Endothelial cell of umbilical vein (primary cell): ENCODE results near the gene GSC2. TPM values are rescaled to one million over a fixed set of nuclear protein-coding genes. Genes with fewer than 3 reads are reported as not detected.

Experiments used
- BruUV-seq: library from RNA; stranded (reverse); fragments of 400-500 nt; replicated peaks from 2 replicates; lab custom pipeline; 2021; lab: Mats Ljungman, UMichigan
- CTCF ChIA-PET: fragments of 300-600, 350-600 bp; sonication (Branson Sonifier 250); formaldehyde crosslinking; loops from one replicate; lab custom pipeline; 2021; ENCODE audit warnings: antibody characterized with exemption, inconsistent platforms; lab: Charles Lee
- POLR2A ChIA-PET: fragments of 300-600, 350-600 bp; sonication (Branson Sonifier 250); formaldehyde crosslinking; loops from one replicate; lab custom pipeline; 2021; ENCODE audit warnings: antibody characterized with exemption, inconsistent platforms; lab: Charles Lee
- DNase-seq: peaks from one replicate; pipeline ENCODE4 v3.0.0-alpha.2; 2011; ENCODE audit warnings: low read depth, low spot score
- FAIRE-seq: peaks from 2 replicates; lab custom pipeline; 2011; peaks lifted over from hg19 to GRCh38; lab: Jason Lieb, UNC
- H2AFZ ChIP-seq: 2 replicates; pipeline ENCODE4 v1.6.0; 2012; ENCODE audit warnings: low read depth, low read length, control low read depth, inconsistent platforms
- H3K27ac ChIP-seq: 2 replicates; pipeline ENCODE4 v1.5.1; 2011; ENCODE audit warnings: low read depth, mild to moderate bottlenecking, control low read depth, low read length, moderate library complexity; ENCODE audit not compliant: insufficient read depth
- H3K27me3 ChIP-seq, 2 experiments: 2 replicates each; pipeline versions ENCODE4 v1.6.0 to v1.6.1; 2011; ENCODE audit warnings: low read length in 2 of 2, mixed read lengths in 1 of 2; ENCODE audit not compliant: control insufficient read depth in 2 of 2, insufficient read depth in 2 of 2
- H3K36me3 ChIP-seq, 2 experiments: 2 replicates in 1 of 2; 3 replicates in 1 of 2; pipeline ENCODE4 v1.5.1; 2011; ENCODE audit warnings: low read length in 2 of 2, mild to moderate bottlenecking in 1 of 2, moderate library complexity in 1 of 2; ENCODE audit not compliant: control insufficient read depth in 2 of 2, insufficient read depth in 2 of 2; ENCODE audit errors: extremely low read depth in 1 of 2
- H3K4me1 ChIP-seq: 3 replicates; pipeline ENCODE4 v1.5.1; 2011; ENCODE audit warnings: mild to moderate bottlenecking, low read length; ENCODE audit not compliant: control insufficient read depth, insufficient read depth; ENCODE audit errors: extremely low read depth
- H3K4me2 ChIP-seq: 2 replicates; pipeline ENCODE4 v1.6.1; 2011; ENCODE audit warnings: low read length, control low read depth, mixed read lengths; ENCODE audit not compliant: insufficient read depth
- H3K4me3 ChIP-seq, 3 experiments: fragments of 200-600 bp in 1 of 3; sonication (generic), shearing (Covaris generic) in 1 of 3; replicated peaks in 1 of 3; 2 replicates each; pipeline ENCODE4 v1.5.1; 2011 to 2016; ENCODE audit warnings: control low read depth in 3 of 3, low read length in 3 of 3, mild to moderate bottlenecking in 2 of 3, inconsistent platforms in 1 of 3, low read depth in 1 of 3, moderate library complexity in 1 of 3; ENCODE audit not compliant: insufficient read depth in 1 of 3
- H3K79me2 ChIP-seq: 2 replicates; pipeline ENCODE4 v1.6.0; 2012; ENCODE audit warnings: low read length, inconsistent platforms; ENCODE audit not compliant: control insufficient read depth, insufficient read depth
- H3K9ac ChIP-seq: replicated peaks from 2 replicates; pipeline ENCODE3; 2011; ENCODE audit warnings: low read length, control low read depth; ENCODE audit not compliant: insufficient read depth; ENCODE audit errors: extremely low read depth
- H3K9me1 ChIP-seq: replicated peaks from 3 replicates; pipeline ENCODE4 v1.6.0; 2011; ENCODE audit warnings: mild to moderate bottlenecking, low read length; ENCODE audit not compliant: control insufficient read depth, insufficient read depth; ENCODE audit errors: extremely low read depth
- H3K9me3 ChIP-seq: replicated peaks from 2 replicates; pipeline ENCODE4 v1.5.1; 2012; ENCODE audit warnings: low read length, inconsistent platforms; ENCODE audit not compliant: control insufficient read depth, insufficient read depth
- H4K20me1 ChIP-seq: replicated peaks from 2 replicates; pipeline ENCODE3; 2011; ENCODE audit warnings: mild to moderate bottlenecking, low read length; ENCODE audit not compliant: control insufficient read depth, insufficient read depth; ENCODE audit errors: extremely low read depth
- EZH2 ChIP-seq: IDR thresholded peaks from 2 replicates; pipeline ENCODE4 v1.6.1; 2012; ENCODE audit warnings: borderline replicate concordance, low read depth, mild to moderate bottlenecking, moderate library complexity, low read length, inconsistent platforms; ENCODE audit not compliant: severe bottlenecking
- FOS ChIP-seq: IDR thresholded peaks from 2 replicates; pipeline ENCODE4 v1.6.1; 2011; ENCODE audit warnings: mild to moderate bottlenecking, low read length, moderate library complexity, borderline replicate concordance; ENCODE audit not compliant: insufficient read depth
- GATA2 ChIP-seq: IDR thresholded peaks from 2 replicates; pipeline ENCODE4 v1.7.0; 2011; ENCODE audit warnings: low read depth, mild to moderate bottlenecking, moderate library complexity, mixed read lengths, low read length; ENCODE audit not compliant: insufficient read length, insufficient read depth
- JUN ChIP-seq: IDR thresholded peaks from 2 replicates; pipeline ENCODE4 v1.6.1; 2011; ENCODE audit warnings: borderline replicate concordance, low read depth; ENCODE audit not compliant: insufficient read length, insufficient read depth
- MYC ChIP-seq: IDR thresholded peaks from one replicate; pipeline ENCODE4 v1.6.1; 2011; ENCODE audit warnings: mild to moderate bottlenecking, low read depth, low read length
- POLR2A ChIP-seq: IDR thresholded peaks from 2 replicates; pipeline ENCODE4 v1.6.1; 2012; ENCODE audit warnings: low read depth, mild to moderate bottlenecking, control low read depth, low read length
- POLR2AphosphoS5 ChIP-seq: IDR thresholded peaks from 2 replicates; pipeline ENCODE4 v1.6.1; 2012; ENCODE audit warnings: low read depth, mild to moderate bottlenecking, control low read depth, low read length, moderate library complexity; ENCODE audit not compliant: insufficient read depth
- dilution Hi-C: fragments of 300-500 bp; cut with MboI; formaldehyde crosslinking; loops from one replicate; pipeline ENCODE4 v1.15.0; 2019; ENCODE audit warnings: low sequenced_read_pairs; ENCODE audit not compliant: extremely low pct_ligation_motif_present
- intact Hi-C: fragments of 100-400 bp; cut with micrococcal nuclease; formaldehyde crosslinking; loops from one replicate; pipeline ENCODE4 v1.10.0; 2022
- polyA plus RNA-seq, 4 experiments: library from polyadenylated mRNA; depleted of rRNA in 3 of 4; stranded (reverse) in 3 of 4; unstranded in 1 of 4; fragments of >200 nt; gene quantifications; 2 replicates each; pipeline versions ENCODE4 v1.2.1 to v1.2.3, GENCODE V29; 2011 to 2012; ENCODE audit warnings: missing spikeins in 1 of 4
- total RNA-seq: library from RNA; stranded (reverse); gene quantifications from 2 replicates; pipeline ENCODE4 v1.2.3, GENCODE V29; 2021
- TF ChIP-seq, protein P1 (sequence below), 2 donors: IDR thresholded peaks; 1 replicate in 1 of 2; 2 replicates in 1 of 2; pipeline ENCODE4 v1.5.1; 2011; ENCODE audit warnings: low read length in 2 of 2, mild to moderate bottlenecking in 2 of 2, moderate library complexity in 2 of 2, control low read depth in 1 of 2, inconsistent platforms in 1 of 2, low read depth in 1 of 2; ENCODE audit not compliant: insufficient read depth in 1 of 2; ENCODE audit errors: extremely low read depth in 1 of 2
- TF ChIP-seq, protein P2 (sequence below): IDR thresholded peaks from 2 replicates; pipeline ENCODE4 v1.6.1; 2011; ENCODE audit not compliant: insufficient read depth, insufficient read length

Gene GSC2
- total and polyA plus RNA-seq, 2 donors (not counting 3 experiments of a cell fraction or from before 2014, with no cell fraction given), result not detected

DNA sequence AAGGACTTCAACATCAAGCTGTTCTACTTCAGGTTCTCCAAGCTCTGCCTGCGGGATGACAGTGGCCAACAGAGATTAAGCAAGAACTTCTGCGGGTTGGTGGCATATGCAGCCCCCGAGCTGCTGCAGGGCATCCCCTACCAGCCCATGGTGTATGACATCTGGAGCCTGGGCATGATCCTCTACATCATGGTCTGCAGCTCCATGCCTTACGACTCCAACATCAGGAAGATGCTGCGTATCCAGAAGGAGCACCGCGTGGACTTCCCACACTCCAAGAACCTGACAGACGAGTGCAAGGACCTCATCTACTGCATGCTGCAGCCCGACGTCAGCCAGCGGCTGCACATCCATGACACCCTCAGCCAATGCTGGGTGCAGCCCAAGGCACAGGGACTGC, 25.1 kb downstream of the GSC2 start:
- no peaks in the 10 kb centered on the region for H3K27me3 ChIP-seq
- intact Hi-C loops (no loop called here), dilution Hi-C loops (no loop called here)
- H3K36me3 ChIP-seq, result no peaks in the 10 kb centered on the region
- no peak overlapping the region for H3K9ac ChIP-seq
- peaks cover 9% of the 10 kb centered on the region for H3K4me1 ChIP-seq
- TF ChIP-seq EZH2, result no peak
- ChIA-PET POLR2A (no interaction called here), CTCF (interaction anchor here (0.6 kb wide), 1 partner anchor 1892 kb away, joined by 3 read pairs; no protein-coding TSS in a partner anchor)
- no peaks in the 10 kb centered on the region for H3K9me3 ChIP-seq
- H3K27ac ChIP-seq, result no peak overlapping the region
- no peak overlapping the region for H2AFZ ChIP-seq
- H3K9me1 ChIP-seq, result no peaks in the 10 kb centered on the region
- FAIRE-seq, result no peak
- peaks cover 7% of the 10 kb centered on the region for H4K20me1 ChIP-seq
- H3K4me2 ChIP-seq, result no peak overlapping the region
- peaks cover 19% of the 10 kb centered on the region for H3K79me2 ChIP-seq
- BruUV-seq, result no TSS peak
- DNase-seq, result no peak
- H3K4me3 ChIP-seq, result no peak overlapping the region

DNA sequence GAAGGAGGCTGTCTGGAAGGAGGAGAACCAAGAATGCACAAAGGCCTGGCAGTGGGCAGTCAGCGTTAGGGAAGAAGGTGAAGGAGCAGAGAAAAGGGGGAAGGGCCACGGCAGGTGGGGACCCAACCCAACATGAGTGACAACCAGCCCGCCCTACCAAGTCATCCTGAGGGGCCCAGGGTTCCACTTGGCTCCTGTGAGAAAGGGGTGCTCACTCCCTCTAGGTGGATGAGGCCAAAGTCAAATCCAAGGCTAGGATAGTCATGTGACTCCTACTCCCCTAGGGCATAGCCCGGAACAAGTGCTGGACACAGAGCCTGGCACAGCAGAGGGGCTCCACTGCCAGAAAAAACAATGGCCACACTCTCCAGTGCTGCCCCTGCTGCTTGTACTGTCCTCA, 25.7 kb downstream of the GSC2 start:
- H3K9ac ChIP-seq, result no peak overlapping the region
- no peak for FAIRE-seq
- intact Hi-C loops, result no loop called here
- BruUV-seq, result no TSS peak
- peaks cover 9% of the 10 kb centered on the region for H3K4me1 ChIP-seq
- H3K4me2 ChIP-seq, result no peak overlapping the region
- no peak for DNase-seq
- no peaks in the 10 kb centered on the region for H3K36me3 ChIP-seq
- ChIA-PET POLR2A (interaction anchor here (0.7 kb wide), 1 partner anchor 32 kb away, joined by 3 read pairs; no protein-coding TSS in a partner anchor), CTCF (no interaction called here)
- H4K20me1 ChIP-seq, result peaks cover 7% of the 10 kb centered on the region
- H3K9me3 ChIP-seq, result no peaks in the 10 kb centered on the region
- no peaks in the 10 kb centered on the region for H3K27me3 ChIP-seq
- H3K9me1 ChIP-seq, result no peaks in the 10 kb centered on the region
- dilution Hi-C loops, result no loop called here
- H3K27ac ChIP-seq, result no peak overlapping the region
- no peak overlapping the region for H2AFZ ChIP-seq
- peaks cover 24% of the 10 kb centered on the region for H3K79me2 ChIP-seq
- no peak overlapping the region for H3K4me3 ChIP-seq
- TF ChIP-seq POLR2AphosphoS5, result no peak
- no peak for TF ChIP-seq MYC
- no peak for TF ChIP-seq JUN
- TF ChIP-seq EZH2, result no peak
- TF ChIP-seq POLR2A, result no peak
- TF ChIP-seq, protein P1, sequence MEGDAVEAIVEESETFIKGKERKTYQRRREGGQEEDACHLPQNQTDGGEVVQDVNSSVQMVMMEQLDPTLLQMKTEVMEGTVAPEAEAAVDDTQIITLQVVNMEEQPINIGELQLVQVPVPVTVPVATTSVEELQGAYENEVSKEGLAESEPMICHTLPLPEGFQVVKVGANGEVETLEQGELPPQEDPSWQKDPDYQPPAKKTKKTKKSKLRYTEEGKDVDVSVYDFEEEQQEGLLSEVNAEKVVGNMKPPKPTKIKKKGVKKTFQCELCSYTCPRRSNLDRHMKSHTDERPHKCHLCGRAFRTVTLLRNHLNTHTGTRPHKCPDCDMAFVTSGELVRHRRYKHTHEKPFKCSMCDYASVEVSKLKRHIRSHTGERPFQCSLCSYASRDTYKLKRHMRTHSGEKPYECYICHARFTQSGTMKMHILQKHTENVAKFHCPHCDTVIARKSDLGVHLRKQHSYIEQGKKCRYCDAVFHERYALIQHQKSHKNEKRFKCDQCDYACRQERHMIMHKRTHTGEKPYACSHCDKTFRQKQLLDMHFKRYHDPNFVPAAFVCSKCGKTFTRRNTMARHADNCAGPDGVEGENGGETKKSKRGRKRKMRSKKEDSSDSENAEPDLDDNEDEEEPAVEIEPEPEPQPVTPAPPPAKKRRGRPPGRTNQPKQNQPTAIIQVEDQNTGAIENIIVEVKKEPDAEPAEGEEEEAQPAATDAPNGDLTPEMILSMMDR (IDR thresholded peaks at IDR 0.05; ENCODE audit: extremely low read depth in 1 of 2, insufficient read depth in 1 of 2, low read depth in 1 of 2, low read length in 2 of 2), result no peak
- no peak for TF ChIP-seq GATA2
- TF ChIP-seq, protein P2, sequence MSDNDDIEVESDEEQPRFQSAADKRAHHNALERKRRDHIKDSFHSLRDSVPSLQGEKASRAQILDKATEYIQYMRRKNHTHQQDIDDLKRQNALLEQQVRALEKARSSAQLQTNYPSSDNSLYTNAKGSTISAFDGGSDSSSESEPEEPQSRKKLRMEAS, result no peak
- TF ChIP-seq FOS, result no peak
